Fibroblast of lung (primary cell): ENCODE results near the gene FNDC10.

ENCODE experiments used
- CTCF ChIP-seq, 2 donors: IDR thresholded peaks in 1 of 2; conservative IDR thresholded peaks in 1 of 2; 1 replicate in 1 of 2; 2 replicates in 1 of 2; pipeline ENCODE4 v1.5.1; 2011 to 2012; ENCODE audit warnings: low read length in 2 of 2, control low read depth in 1 of 2, inconsistent platforms in 1 of 2, low read depth in 1 of 2, mild to moderate bottlenecking in 1 of 2
- EZH2 ChIP-seq: IDR thresholded peaks from 2 replicates; pipeline ENCODE4 v1.5.1; 2012; ENCODE audit warnings: low read length, control low read depth, mild to moderate bottlenecking; ENCODE audit errors: missing control alignments

- TF ChIP-seq CTCF (conservative IDR thresholded peaks at IDR 0.05 in 1 of 2, IDR thresholded peaks at IDR 0.05 in 1 of 2; ENCODE audit: low read depth in 1 of 2, low read length in 2 of 2), result peak; percentile 10 to 43
- TF ChIP-seq EZH2, result no peak
Observed at GRCh38 chr1:1597275-1597930, 2.5 kb downstream of the FNDC10 start.
